ENCODE measurements around the gene TRIM56.
"Not testable (repeated sequence)": the region's sequence is repeated elsewhere in the genome, so short reads cannot be mapped to it uniquely, and the experiment has no call there.

The TRIM56 gene

GRCh38 chr7:101116898-101117297, 31.6 kb downstream of the TRIM56 start:
- Histone ChIP-seq H3K36me3 (ENCODE audit: insufficient read depth, low read depth, low read length) (no peaks in the 10 kb centered on the region), H3K4me1 (ENCODE audit: insufficient read depth, low read length) (peaks cover under 1% of the 10 kb centered on the region; the same call in 1 of the 2 replicates), H3K9me3 (ENCODE audit: insufficient read depth, low read depth, low read length) (no peaks in the 10 kb centered on the region), H3K27me3 (ENCODE audit: insufficient read depth, low read length) (no peaks in the 10 kb centered on the region), H3K4me3 (ENCODE audit: low read length) (no peak overlapping the region), H3K27ac (ENCODE audit: low read length) (no peak overlapping the region), H3K9ac (ENCODE audit: low read depth, low read length) (no peak overlapping the region)

- H3K4me3 ChIP-seq (ENCODE audit: low read length), result no peak overlapping the region
- no peaks in the 10 kb centered on the region for H3K27me3 ChIP-seq (ENCODE audit: insufficient read depth, low read length)
- no peak overlapping the region for H3K9ac ChIP-seq (ENCODE audit: low read depth, low read length)
- H3K9me3 ChIP-seq (ENCODE audit: insufficient read depth, low read depth, low read length), result no peaks in the 10 kb centered on the region
- no peaks in the 10 kb centered on the region for H3K36me3 ChIP-seq (ENCODE audit: insufficient read depth, low read depth, low read length)
- no peak overlapping the region for H3K27ac ChIP-seq (ENCODE audit: low read length)
- H3K4me1 ChIP-seq (ENCODE audit: insufficient read depth, low read length), result peaks cover 9% of the 10 kb centered on the region; the same call in 1 of the 2 replicates
These were observed 33.6 kb downstream of the TRIM56 start for GRCh38 chr7:101118856-101119255.

- Histone ChIP-seq H3K9ac (ENCODE audit: low read depth, low read length) (no peak overlapping the region), H3K27ac (ENCODE audit: low read length) (no peak overlapping the region), H3K4me3 (ENCODE audit: low read length) (no peak overlapping the region), H3K27me3 (ENCODE audit: insufficient read depth, low read length) (no peaks in the 10 kb centered on the region), H3K9me3 (ENCODE audit: insufficient read depth, low read depth, low read length) (no peaks in the 10 kb centered on the region), H3K36me3 (ENCODE audit: insufficient read depth, low read depth, low read length) (no peaks in the 10 kb centered on the region), H3K4me1 (ENCODE audit: insufficient read depth, low read length) (peaks cover 9% of the 10 kb centered on the region; the same call in 1 of the 2 replicates)
These were observed 34.6 kb downstream of the TRIM56 start for GRCh38 chr7:101119876-101120275.

- no peak overlapping the region for H3K9ac ChIP-seq (ENCODE audit: low read depth, low read length)
- H3K27me3 ChIP-seq (ENCODE audit: insufficient read depth, low read length), result no peaks in the 10 kb centered on the region
- no peaks in the 10 kb centered on the region for H3K9me3 ChIP-seq (ENCODE audit: insufficient read depth, low read depth, low read length)
- no peak overlapping the region for H3K27ac ChIP-seq (ENCODE audit: low read length)
- H3K36me3 ChIP-seq (ENCODE audit: insufficient read depth, low read depth, low read length), result no peaks in the 10 kb centered on the region
- H3K4me3 ChIP-seq (ENCODE audit: low read length), result no peak overlapping the region
- H3K4me1 ChIP-seq (ENCODE audit: insufficient read depth, low read length), result peaks cover 9% of the 10 kb centered on the region; the same call in 1 of the 2 replicates
These were observed 35.0 kb downstream of the TRIM56 start for GRCh38 chr7:101120315-101120714.

GRCh38 chr7:101121631-101121990, 36.3 kb downstream of the TRIM56 start:
- H3K27me3 ChIP-seq (ENCODE audit: insufficient read depth, low read length); H3K9me3 ChIP-seq (ENCODE audit: insufficient read depth, low read depth, low read length); H3K4me3 ChIP-seq (ENCODE audit: low read length); H3K36me3 ChIP-seq (ENCODE audit: insufficient read depth, low read depth, low read length): not testable (repeated sequence)
- peak overlapping the region; percentile 12 for H3K27ac ChIP-seq (ENCODE audit: low read length)
- H3K9ac ChIP-seq (ENCODE audit: low read depth, low read length), result peak overlapping the region; percentile 31; the same call in 1 of the 2 replicates
- H3K4me1 ChIP-seq (ENCODE audit: insufficient read depth, low read length), result peaks cover 14% of the 10 kb centered on the region; the same call in 1 of the 2 replicates

- no peak overlapping the region for H3K4me3 ChIP-seq (ENCODE audit: low read length)
These were observed 37.0 kb downstream of the TRIM56 start for GRCh38 chr7:101121991-101122932.

GRCh38 chr7:101122933-101123702, 37.8 kb downstream of the TRIM56 start:
- peaks cover 16% of the 10 kb centered on the region; the same call in 1 of the 2 replicates for H3K4me1 ChIP-seq (ENCODE audit: insufficient read depth, low read length)
- H3K9me3 ChIP-seq (ENCODE audit: insufficient read depth, low read depth, low read length), result no peaks in the 10 kb centered on the region; the same call in 1 of the 2 replicates
- no peaks in the 10 kb centered on the region for H3K36me3 ChIP-seq (ENCODE audit: insufficient read depth, low read depth, low read length)
- 0 out of 2 replicates have a peak overlapping the region, but pooled peaks have one; percentile 31 for H3K9ac ChIP-seq (ENCODE audit: low read depth, low read length)
- no peak overlapping the region for H3K27ac ChIP-seq (ENCODE audit: low read length)
- no peak overlapping the region for H3K4me3 ChIP-seq (ENCODE audit: low read length)
- no peaks in the 10 kb centered on the region for H3K27me3 ChIP-seq (ENCODE audit: insufficient read depth, low read length)

More at GRCh38 chr7:101121991-101122932, 37.0 kb downstream of the TRIM56 start:
- no peaks in the 10 kb centered on the region for H3K27me3 ChIP-seq (ENCODE audit: insufficient read depth, low read length)
- H3K27ac ChIP-seq (ENCODE audit: low read length), result peak overlapping the region; percentile 32
- H3K36me3 ChIP-seq (ENCODE audit: insufficient read depth, low read depth, low read length), result no peaks in the 10 kb centered on the region
- peaks cover 16% of the 10 kb centered on the region; the same call in 1 of the 2 replicates for H3K4me1 ChIP-seq (ENCODE audit: insufficient read depth, low read length)
- H3K9me3 ChIP-seq (ENCODE audit: insufficient read depth, low read depth, low read length), result no peaks in the 10 kb centered on the region; the same call in 1 of the 2 replicates
- H3K9ac ChIP-seq (ENCODE audit: low read depth, low read length), result peak overlapping the region; percentile 31; the same call in 1 of the 2 replicates

- Histone ChIP-seq H3K36me3 (ENCODE audit: insufficient read depth, low read depth, low read length) (no peaks in the 10 kb centered on the region), H3K27me3 (ENCODE audit: insufficient read depth, low read length) (no peaks in the 10 kb centered on the region), H3K27ac (ENCODE audit: low read length) (no peak overlapping the region), H3K9ac (ENCODE audit: low read depth, low read length) (no peak overlapping the region), H3K4me1 (ENCODE audit: insufficient read depth, low read length) (peaks cover 16% of the 10 kb centered on the region; the same call in 1 of the 2 replicates), H3K9me3 (ENCODE audit: insufficient read depth, low read depth, low read length) (no peaks in the 10 kb centered on the region; the same call in 1 of the 2 replicates), H3K4me3 (ENCODE audit: low read length) (no peak overlapping the region)
These were observed 38.4 kb downstream of the TRIM56 start for GRCh38 chr7:101123703-101124068.

- Histone ChIP-seq H3K9me3 (ENCODE audit: insufficient read depth, low read depth, low read length) (no peaks in the 10 kb centered on the region; the same call in 1 of the 2 replicates), H3K9ac (ENCODE audit: low read depth, low read length) (no peak overlapping the region), H3K4me3 (ENCODE audit: low read length) (no peak overlapping the region), H3K27ac (ENCODE audit: low read length) (no peak overlapping the region), H3K4me1 (ENCODE audit: insufficient read depth, low read length) (peaks cover 16% of the 10 kb centered on the region; the same call in 1 of the 2 replicates), H3K27me3 (ENCODE audit: insufficient read depth, low read length) (no peaks in the 10 kb centered on the region), H3K36me3 (ENCODE audit: insufficient read depth, low read depth, low read length) (no peaks in the 10 kb centered on the region)
These were observed 39.2 kb downstream of the TRIM56 start for GRCh38 chr7:101124376-101125056.

GRCh38 chr7:101125989-101126650, 40.8 kb downstream of the TRIM56 start:
- no peaks in the 10 kb centered on the region; the same call in 1 of the 2 replicates for H3K9me3 ChIP-seq (ENCODE audit: insufficient read depth, low read depth, low read length)
- no peak overlapping the region for H3K27ac ChIP-seq (ENCODE audit: low read length)
- H3K27me3 ChIP-seq (ENCODE audit: insufficient read depth, low read length), result no peaks in the 10 kb centered on the region
- H3K9ac ChIP-seq (ENCODE audit: low read depth, low read length), result no peak overlapping the region
- H3K4me3 ChIP-seq (ENCODE audit: low read length), result no peak overlapping the region
- no peaks in the 10 kb centered on the region for H3K36me3 ChIP-seq (ENCODE audit: insufficient read depth, low read depth, low read length)
- peaks cover 16% of the 10 kb centered on the region; the same call in 1 of the 2 replicates for H3K4me1 ChIP-seq (ENCODE audit: insufficient read depth, low read length)

Data from iPS-20b (cell line).